VCaP (cell line): ENCODE measurements around the gene UQCRQ.
A peak's percentile ranks its signal among the peaks of the same experiment; 100 is the strongest.

Source experiments
- H3K27ac ChIP-seq: fragments of 450-650 bp; 2 replicates; pipeline ENCODE4 v1.5.1; 2017
- TF ChIP-seq, protein P1 (sequence below): fragments of 450-650 bp; conservative IDR thresholded peaks from 2 replicates; pipeline ENCODE4 v1.5.1; 2017; ENCODE audit warnings: mild to moderate bottlenecking, moderate library complexity

The UQCRQ gene

DNA sequence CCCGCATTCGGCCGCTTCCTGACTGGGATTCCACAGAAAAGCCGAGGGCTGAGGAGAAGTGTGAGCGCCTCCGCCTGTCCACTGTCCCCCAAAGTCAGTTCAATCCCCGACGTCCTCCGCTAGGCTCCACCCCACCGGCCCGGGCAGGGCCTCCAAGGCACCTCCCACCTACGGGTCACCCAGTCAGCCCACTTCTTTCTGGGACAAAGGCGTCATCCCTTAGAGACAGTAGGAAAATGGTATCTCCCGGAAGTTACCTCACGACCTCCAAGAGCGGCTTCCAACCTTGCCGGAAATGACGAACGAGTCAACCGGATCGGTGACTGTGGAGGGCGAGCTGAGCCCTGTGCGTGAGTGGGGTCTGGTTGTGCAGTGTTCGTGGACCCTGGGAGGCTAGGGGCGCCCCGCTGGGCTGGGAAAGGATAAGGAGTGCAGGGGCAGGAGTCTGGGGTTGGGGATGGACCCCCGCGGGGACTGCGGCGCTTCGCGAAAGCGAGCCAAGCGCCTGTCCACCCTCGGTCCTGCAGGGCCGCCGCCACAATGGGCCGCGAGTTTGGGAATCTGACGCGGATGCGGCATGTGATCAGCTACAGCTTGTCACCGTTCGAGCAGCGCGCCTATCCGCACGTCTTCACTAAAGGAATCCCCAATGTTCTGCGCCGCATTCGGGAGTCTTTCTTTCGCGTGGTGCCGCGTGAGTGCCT is at the start of gene UQCRQ, which contains the start of gene GDF9:
TSS of gene UQCRQ (plus strand) at position 301 of the 704 bp plus-strand sequence. CDS start at position 541, 240 bp downstream.
TSS of gene GDF9 (minus strand) at position 128 of the 704 bp plus-strand sequence. CDS start 1,936 bp downstream, outside the sequence.
- TF ChIP-seq, protein P1, sequence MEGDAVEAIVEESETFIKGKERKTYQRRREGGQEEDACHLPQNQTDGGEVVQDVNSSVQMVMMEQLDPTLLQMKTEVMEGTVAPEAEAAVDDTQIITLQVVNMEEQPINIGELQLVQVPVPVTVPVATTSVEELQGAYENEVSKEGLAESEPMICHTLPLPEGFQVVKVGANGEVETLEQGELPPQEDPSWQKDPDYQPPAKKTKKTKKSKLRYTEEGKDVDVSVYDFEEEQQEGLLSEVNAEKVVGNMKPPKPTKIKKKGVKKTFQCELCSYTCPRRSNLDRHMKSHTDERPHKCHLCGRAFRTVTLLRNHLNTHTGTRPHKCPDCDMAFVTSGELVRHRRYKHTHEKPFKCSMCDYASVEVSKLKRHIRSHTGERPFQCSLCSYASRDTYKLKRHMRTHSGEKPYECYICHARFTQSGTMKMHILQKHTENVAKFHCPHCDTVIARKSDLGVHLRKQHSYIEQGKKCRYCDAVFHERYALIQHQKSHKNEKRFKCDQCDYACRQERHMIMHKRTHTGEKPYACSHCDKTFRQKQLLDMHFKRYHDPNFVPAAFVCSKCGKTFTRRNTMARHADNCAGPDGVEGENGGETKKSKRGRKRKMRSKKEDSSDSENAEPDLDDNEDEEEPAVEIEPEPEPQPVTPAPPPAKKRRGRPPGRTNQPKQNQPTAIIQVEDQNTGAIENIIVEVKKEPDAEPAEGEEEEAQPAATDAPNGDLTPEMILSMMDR, result peak; percentile 26; the same call in 1 of the 2 replicates
- H3K27ac ChIP-seq, result peak within 1 kb of the TSS; percentile 85

DNA sequence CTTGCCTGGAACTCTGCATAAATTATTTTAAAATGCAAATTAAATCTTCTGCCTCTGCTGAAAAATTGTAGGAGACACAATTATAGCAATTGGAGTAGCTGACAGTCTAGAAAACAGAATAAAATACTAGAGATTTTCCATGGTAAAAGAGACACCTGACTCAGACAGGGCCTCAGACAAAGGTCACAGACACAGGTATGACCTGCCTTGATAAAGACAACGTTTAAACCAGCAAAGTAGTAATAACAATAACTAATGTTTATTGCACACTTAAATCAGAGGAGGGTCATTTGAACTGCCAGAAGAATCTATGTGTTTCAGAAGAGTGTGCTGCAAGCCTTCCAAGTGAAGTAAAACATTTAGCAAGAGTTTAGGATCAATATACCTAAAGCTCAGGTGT is 49.4 kb upstream of the UQCRQ start:
- TF ChIP-seq, protein P1, result no peak
- no peak overlapping the region for H3K27ac ChIP-seq

DNA sequence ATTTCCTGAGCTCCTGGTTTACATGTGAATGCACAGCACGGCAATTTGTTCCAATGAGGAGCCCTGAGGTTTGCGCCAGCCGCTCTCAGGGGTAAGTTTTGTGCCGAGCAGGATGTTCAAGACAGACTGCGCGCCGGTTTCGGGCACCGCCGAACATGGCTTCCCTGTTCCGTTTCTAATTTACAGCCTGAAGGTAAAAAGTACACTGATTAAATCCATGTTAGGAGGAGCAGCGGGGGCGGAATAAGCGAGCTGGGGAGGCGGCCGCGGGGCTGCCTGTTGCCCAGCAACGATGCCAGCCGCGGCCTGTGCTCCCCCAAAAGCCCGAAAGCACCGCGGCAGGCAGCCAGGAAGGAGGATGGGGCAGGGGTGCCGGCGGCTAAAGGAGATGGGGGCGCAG is 47.0 kb upstream of the UQCRQ start:
- TF ChIP-seq, protein P1, result no peak
- no peak overlapping the region for H3K27ac ChIP-seq

DNA sequence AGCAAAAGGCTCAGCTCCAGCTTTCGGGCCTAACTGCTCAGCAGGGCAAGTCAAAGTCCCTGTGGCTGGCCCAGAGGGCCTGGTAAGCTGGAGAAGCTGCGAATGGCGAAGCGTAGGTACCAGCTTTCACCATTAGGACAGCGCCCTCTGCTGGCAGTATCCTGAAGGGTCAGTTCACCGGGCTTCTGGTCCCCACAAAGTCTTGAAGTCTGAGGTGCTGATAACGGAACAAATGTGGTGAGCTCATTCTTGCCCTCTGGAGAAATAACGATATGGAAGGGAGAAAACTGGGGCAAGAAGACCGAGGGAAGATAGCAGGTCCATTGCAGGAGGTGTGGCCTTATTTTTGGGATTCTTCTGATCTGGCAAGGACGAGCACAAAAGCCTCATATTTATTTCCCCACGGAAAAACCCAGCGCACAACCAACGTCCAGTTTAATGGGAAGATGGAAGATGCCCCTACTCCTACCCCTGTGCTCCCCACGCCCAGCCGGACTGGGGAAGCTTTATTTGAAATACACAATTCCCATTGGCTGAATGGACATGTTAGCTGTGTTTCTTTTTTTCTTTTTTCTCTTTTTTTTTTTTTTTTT is 46.2 kb upstream of the UQCRQ start:
- no peak overlapping the region for H3K27ac ChIP-seq
- TF ChIP-seq, protein P1, result peak; percentile 87

DNA sequence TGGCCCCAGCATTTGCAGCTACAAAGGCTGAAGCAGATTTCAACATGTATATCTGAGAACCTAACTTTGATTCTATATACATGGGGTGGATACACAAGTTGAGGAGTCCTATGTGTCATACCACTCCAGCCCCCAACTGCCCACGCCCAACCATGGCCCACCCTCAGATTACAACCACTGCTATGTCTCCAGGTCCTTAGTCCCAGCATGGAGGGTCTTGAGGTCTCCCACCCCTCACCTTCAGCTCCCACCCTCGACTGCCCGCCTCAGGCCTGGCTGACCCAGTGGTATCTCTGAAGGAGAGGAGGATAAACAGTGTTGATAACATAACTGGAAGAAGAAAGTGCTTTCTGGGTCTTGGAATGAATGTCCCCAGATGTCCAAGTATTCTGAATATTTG is 45.1 kb upstream of the UQCRQ start:
- TF ChIP-seq, protein P1, result no peak
- H3K27ac ChIP-seq, result no peak overlapping the region

DNA sequence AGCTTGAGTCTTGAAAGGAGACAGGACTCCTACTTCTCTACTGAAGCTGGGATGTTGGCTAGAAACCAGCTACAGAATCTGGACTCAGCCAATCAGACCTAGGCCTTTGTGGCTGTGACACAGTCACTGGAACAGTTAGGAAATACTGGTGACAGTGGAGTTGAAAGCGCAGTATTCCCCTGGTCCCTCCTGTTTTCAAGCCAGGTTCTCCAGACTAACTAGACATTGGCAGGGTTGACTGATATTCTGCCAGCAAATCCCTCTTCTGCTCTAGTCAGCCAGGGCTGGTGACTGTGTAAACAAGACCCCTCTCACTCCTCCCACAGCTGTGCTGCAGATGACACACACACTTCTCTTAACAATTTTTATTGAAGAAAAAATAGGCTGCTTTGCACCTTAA is 44.7 kb upstream of the UQCRQ start:
- TF ChIP-seq, protein P1, result no peak
- no peak overlapping the region for H3K27ac ChIP-seq

DNA sequence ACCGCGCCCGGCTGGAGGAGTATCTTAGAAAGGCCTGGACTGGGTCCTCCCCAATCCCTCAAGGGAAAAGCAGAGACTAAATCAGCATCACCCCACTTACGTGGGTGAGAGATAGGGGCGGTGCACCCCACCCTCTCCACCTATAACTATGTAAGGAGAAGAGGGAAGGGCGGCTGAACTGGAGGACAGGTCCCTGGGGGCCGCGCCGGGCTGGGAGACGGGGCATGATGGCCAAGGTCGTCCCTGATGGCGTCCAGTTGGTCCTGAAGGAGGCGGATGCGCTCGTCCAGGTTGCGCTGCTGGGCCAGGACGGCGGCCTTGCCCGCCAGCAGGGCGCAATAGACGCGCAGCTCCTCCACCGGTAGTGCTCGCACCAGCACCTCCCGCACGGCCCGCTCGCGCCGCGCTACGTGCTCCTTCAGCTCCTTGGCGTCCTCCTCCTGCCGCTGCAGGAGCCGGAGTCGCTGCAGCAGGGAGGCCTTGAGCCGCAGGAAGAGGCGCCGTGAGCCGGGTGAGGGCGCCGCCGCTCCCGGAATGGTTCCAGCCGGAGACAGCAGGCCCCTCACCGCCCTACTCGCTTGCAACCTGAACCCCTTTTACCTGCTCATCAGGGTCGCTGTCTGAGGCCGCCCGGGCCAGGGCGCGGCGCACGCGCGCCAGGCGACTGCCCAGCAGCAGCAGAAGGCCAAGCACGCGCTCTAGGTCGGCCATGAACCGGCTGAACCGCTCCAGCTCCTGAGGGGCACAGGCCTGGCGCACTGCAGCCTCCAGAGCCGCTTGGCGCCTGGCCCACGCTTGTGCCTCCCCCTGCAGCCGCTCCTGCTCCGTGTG is 43.6 kb upstream of the UQCRQ start:
- no peak overlapping the region for H3K27ac ChIP-seq

More for the DNA sequence above, 43.6 kb upstream of the UQCRQ start:
- TF ChIP-seq, protein P1, result no peak
